Measurements from ENCODE around the gene OTUD7B.

- no peak for TF ChIP-seq POLR2A (IDR thresholded peaks at IDR 0.05; ENCODE audit: low read depth, low read length)
- TF ChIP-seq POLR2AphosphoS5 (IDR thresholded peaks at IDR 0.05; ENCODE audit: low read depth, low read length): no peak
These were observed 65.3 kb downstream of the OTUD7B start for GRCh38 chr1:149945206-149945605.
